SH-SY5Y (cell line): ENCODE results near the gene ESPN.

Experiments used
- GATA2 ChIP-seq: IDR thresholded peaks from 2 replicates; pipeline ENCODE4 v1.6.1; 2011; ENCODE audit warnings: mild to moderate bottlenecking, low read depth, low read length
- GATA3 ChIP-seq: IDR thresholded peaks from 2 replicates; pipeline ENCODE4 v1.6.1; 2011; ENCODE audit warnings: low read depth, mild to moderate bottlenecking, low read length, moderate library complexity

GRCh38 chr1:6426972-6427350, 2.4 kb downstream of the ESPN start:
- TF ChIP-seq GATA2, result no peak
- no peak for TF ChIP-seq GATA3
